HG03342 (cell line): Measurements from ENCODE around the gene UHRF2.
"Not testable (repeated sequence)": the region's sequence is repeated elsewhere in the genome, so short reads cannot be mapped to it uniquely, and the experiment has no call there.

ENCODE experiments used
- ATAC-seq: cut with Tn5 transposase; IDR thresholded peaks from one replicate; pipeline ENCODE4 v1.9.1; 2021; ENCODE audit warnings: mild to moderate bottlenecking, moderate library complexity; ENCODE audit not compliant: unreplicated experiment

UHRF2 gene

DNA sequence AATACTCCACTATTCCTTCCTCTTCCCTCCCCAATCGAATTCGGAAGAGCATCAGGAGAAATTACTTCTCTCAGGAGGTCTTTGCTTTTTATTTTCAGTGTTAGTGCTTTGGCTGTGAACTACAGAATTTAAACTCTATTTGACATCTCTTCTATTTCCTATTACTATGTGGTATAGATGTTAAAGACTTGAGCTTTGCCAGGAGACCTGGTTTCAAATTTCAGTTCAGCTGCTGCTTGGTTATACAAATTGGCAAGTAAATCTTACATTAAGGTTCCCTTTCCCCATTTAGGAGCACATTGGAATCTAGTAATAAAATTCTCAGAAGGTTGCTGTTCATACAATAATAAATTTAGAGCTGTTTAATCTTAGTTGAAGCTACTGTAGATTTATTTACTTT, 13.1 kb downstream of the UHRF2 start:
- no peak for ATAC-seq

DNA sequence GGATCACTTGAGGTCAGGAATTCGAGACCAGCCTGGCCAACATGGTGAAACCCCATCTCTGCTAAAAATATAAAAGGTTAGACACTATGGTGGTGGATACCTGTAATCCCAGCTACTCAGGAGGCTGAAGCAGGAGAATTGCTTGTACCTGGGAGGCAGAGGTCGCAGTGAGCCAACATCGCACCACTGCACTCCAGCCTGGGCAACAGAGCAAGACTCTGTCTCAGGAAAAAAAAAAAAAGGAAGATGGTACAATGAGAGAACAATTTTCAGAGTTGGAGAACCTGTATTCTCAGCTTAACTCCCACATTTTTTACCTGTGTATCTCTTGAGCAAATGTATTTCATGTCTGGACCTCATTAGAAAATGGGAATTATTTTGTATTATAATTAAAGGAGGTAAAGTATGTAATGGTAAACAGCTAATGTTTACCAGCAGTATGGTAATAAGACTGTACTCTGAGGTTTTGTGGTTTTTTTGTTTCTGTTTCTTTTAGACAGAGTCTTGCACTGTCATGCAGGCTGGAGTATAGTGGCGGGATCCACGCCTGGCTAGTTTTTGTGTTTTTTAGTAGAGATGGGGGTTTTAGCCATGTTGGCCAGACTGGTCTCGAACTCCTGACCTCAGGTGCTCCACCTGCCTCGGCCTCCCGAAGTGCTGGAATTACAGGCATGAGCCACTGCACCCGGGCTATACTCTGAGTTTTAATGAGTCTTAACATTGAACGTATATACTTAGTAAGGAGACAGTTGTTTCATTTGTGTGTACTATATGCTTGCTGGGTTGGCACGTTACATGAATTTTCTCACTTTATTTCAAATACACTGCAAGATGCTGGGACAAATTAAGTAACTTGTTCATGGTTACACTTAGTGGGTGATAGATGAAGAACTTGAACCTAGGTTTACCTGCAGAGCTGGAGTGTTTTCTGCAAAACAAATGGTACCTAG, 16.2 kb downstream of the UHRF2 start:
- ATAC-seq, result peak; percentile 96

GRCh38 chr9:6431038-6431437, 18.0 kb downstream of the UHRF2 start:
- no peak for ATAC-seq

DNA sequence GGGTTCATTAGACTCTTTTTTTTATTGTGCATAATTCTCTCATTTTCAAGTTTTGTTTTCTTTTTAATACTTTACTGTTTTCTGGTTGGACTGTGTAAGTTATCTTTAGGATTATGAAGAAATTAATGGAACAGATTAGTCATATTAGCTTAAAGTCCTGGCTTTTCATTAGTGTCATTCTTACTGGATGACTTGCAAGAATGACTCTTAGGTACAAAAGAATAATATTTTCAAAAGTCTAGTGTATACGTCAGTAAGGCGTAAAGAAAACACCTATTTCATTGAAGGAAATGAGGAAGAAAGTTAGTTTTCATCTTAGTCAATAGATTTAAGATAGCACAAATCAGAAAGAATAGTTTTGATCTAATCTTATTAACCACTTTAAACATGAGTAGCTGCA, 20.4 kb downstream of the UHRF2 start:
- no peak for ATAC-seq

DNA sequence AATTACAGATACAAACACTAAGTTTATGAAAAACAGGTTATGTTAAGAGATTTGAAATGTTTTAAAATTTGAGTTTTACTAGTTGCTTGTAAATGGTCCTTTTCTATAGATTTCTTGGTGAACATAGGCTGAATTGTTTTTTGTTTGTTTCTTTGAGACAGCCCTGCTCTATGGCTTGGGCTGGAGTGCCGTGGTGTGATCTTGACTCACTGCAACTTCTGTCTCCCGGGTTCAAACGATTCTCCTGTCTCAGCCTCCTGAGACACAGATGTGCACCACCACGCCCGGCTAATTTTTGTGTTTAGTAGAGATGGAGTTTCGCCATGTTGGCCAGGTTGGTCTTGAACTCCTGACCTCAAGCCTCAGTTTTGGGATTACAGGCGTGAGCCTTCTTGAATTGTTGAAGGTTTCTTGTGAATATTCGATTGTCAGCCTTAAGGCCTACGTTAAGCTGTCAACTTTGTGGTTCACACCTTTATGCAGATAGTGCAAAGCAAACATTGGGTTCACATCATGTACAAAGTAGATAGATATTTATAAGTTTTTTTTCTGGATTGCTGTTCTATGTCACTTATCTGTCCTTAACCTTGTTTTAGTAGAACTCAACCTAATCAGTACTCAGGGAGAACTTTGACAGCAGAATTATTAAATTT, 26.2 kb downstream of the UHRF2 start:
- ATAC-seq, result no peak

- no peak for ATAC-seq
Measured at GRCh38 chr9:6440405-6440804, 27.4 kb downstream of the UHRF2 start.

DNA sequence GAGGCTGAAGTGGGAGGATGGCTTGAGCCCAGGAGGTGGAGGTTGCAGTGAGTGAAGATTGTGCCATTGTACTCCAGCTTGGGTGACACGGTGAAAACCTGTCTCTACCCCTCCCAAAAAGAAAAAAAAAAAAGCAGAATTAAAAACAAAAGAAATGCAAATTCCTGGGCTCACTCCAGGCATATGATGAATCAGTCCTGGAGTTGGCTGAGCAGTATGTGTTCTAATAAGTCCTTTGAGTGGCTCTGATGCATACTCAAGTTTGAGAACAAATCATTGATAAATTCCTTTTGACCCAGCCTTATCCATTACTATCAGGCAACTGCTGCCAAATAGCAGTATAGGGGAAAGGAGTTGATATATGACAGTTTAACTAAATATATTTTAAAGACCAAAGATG, 28.3 kb downstream of the UHRF2 start:
- no peak for ATAC-seq

- ATAC-seq, result no peak
Measured at GRCh38 chr9:6443661-6444060, 30.7 kb downstream of the UHRF2 start.

GRCh38 chr9:6444128-6444527, 31.1 kb downstream of the UHRF2 start:
- no peak for ATAC-seq

GRCh38 chr9:6449086-6449485, 36.1 kb downstream of the UHRF2 start:
- ATAC-seq, result no peak

DNA sequence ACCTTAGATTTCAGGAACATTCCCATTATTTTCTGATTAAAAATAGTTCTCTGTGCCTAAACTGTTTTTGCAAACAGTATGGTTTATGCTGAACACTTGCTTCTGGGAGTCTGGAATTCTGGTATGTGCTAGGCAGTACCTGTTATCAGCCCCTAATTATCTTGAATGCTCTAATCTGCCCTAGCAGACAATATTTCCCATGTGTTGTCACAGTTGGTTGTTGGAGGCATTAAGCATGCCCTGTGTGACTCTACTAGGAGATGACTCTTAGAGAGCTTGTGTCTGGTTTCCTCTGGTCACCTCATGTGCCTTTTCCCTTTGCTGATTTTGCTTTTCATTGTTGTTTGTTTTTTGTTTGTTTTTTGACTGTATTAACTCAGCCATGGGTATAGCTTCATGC, 36.6 kb downstream of the UHRF2 start:
- no peak for ATAC-seq

- no peak for ATAC-seq
Measured at GRCh38 chr9:6450641-6451375, 37.8 kb downstream of the UHRF2 start.

DNA sequence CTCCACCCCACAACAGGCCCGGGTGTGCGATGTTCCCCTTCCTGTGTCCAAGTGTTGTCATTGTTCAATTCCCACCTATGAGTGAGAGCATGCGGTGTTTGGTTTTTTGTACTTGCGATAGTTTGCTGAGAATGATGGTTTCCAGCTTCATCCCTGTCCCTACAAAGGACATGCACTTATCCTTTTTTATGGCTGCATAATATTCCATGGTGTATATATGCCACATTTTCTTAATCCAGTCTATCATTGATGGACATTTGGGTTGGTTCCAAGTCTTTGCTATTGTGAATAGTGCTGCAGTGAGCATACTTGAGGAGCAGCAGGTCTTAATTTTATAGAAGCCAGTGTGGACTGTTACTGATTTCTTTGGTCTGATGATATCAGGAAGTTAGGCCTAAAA, 42.3 kb downstream of the UHRF2 start:
- not testable (repeated sequence) for ATAC-seq

DNA sequence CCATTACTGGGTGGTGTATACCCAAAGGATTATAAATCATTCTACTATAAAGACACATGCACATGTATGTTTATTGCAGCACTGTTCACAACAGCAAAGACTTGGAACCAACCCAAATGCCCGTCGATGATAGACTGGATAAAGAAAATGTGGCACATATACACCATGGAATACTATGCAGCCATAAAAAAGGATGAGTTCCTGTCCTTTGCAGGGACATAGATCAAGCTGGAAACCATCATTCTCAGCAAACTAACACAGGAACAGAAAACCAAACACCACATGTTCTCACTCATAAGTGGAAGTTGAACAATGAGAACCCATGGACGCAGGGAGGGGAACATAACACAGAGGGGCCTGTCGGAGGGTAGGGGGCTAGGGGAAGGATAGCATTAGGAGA, 45.7 kb downstream of the UHRF2 start:
- ATAC-seq, result not testable (repeated sequence)

DNA sequence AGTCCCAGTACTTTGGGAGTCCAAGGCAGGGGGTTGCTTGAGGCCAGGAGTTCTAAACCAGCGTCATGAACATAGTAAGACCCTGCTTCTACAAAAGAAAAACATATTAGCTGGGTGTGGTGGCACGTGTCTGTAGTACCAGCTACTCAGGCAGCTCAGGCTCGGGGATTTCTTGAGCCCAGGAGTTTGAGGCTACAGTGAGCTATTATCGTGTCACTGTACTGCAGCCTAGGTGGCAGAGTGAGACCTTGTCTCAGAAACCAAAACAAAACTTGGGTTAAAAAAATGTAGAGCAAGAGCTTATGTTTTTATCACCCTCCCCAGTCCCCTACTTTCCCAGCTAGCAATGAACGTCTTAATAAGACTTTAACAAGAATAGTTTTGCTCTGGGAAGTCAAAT, 46.7 kb downstream of the UHRF2 start:
- no peak for ATAC-seq

GRCh38 chr9:6460189-6460768, 47.3 kb downstream of the UHRF2 start:
- no peak for ATAC-seq

- no peak for ATAC-seq
Measured at GRCh38 chr9:6461619-6462018, 48.6 kb downstream of the UHRF2 start.

DNA sequence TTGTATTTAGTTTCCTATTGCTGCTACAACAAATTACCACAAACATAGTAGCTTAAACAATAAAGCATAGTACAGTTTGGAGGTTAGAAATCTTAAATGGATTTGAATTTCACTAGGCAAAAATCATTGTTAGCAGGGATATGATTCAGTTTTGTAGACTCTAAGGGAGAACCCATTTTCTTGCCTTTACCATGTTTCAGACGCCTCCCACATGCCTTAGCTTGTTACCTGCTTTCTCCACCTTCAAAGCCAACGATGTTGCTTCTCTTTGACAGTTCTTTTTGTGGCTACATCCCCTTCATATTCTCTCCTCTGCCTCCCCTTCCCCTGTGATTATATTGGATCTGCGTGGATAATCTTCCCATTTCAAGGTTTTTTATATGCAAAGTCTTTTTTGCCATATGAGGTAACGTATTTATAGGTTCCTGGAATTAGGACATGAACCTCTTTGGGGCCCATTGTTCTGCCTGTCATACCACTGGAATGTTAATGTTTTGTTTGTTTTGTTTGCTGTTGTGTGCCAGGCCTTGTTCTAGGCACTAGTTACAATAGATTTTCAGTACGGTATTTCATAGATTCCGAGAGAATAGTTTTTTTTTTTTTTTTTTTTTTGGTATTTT, 54.1 kb downstream of the UHRF2 start:
- ATAC-seq, result no peak

DNA sequence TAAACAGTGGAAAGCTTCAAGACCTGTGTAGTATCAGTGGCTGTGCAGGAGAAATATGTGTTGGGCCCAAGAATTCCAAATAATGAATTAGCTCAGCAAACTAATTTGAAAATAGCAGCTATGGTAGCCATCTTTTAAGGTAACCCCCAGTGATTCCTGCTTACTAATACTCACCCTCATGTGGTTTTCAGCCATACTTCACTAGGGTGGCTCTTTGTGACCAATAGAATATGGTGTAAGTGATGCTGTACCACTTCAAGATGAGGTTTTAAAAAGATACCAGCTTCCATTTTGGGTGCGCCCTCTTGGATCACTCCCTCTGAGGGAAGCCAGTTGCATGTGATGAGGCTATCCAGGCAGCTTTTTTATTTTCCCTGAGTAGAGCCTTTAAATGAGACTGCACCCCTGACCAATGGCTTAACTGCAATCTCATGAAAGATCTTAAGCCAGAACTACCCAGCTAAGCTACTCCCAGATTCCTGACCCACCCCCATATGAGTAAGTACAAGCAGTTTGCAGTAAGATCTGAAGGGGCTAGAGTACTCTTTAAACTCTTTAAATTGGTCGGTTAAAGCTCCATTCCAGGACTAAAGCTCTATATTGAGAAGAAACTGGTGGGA, 58.3 kb downstream of the UHRF2 start:
- no peak for ATAC-seq

- no peak for ATAC-seq
Measured at GRCh38 chr9:6473151-6473550, 60.2 kb downstream of the UHRF2 start.
